NK-92 treated with Interleukin-12 subunit alpha and Interleukin-12 subunit beta, amount 100 ng/mL, for 24 hours (cell line): ENCODE data around the gene DIP2C.
"Not testable (repeated sequence)": the region's sequence is repeated elsewhere in the genome, so short reads cannot be mapped to it uniquely, and the experiment has no call there.

Source experiments
- DNase-seq: peaks from one replicate; lab custom pipeline; 2025; lab: John Stamatoyannopoulos, UW

Gene DIP2C

GRCh38 chr10:323651-324293 lies 365.7 kb downstream of the DIP2C start:
- DNase-seq: no peak

GRCh38 chr10:323046-323445 lies 366.4 kb downstream of the DIP2C start:
- DNase-seq: not testable (repeated sequence)

- DNase-seq: no peak
These were observed 368.7 kb downstream of the DIP2C start for GRCh38 chr10:320771-321170.

GRCh38 chr10:317926-318325 lies 371.5 kb downstream of the DIP2C start:
- no peak for DNase-seq

GRCh38 chr10:317271-317769 lies 372.1 kb downstream of the DIP2C start:
- no peak for DNase-seq

GRCh38 chr10:316390-316789 lies 373.1 kb downstream of the DIP2C start:
- no peak for DNase-seq

GRCh38 chr10:314871-315270 lies 374.6 kb downstream of the DIP2C start:
- DNase-seq: no peak

- no peak for DNase-seq
These were observed 375.1 kb downstream of the DIP2C start for GRCh38 chr10:314381-314780.

- DNase-seq: no peak
These were observed 377.4 kb downstream of the DIP2C start for GRCh38 chr10:311901-312665.

GRCh38 chr10:310976-311639 lies 378.4 kb downstream of the DIP2C start:
- DNase-seq: no peak

GRCh38 chr10:310371-310770 lies 379.1 kb downstream of the DIP2C start:
- DNase-seq: no peak

- DNase-seq: no peak
These were observed 380.8 kb downstream of the DIP2C start for GRCh38 chr10:308572-309085.

GRCh38 chr10:308101-308500 lies 381.4 kb downstream of the DIP2C start:
- DNase-seq: no peak

GRCh38 chr10:307659-308058 lies 381.8 kb downstream of the DIP2C start:
- DNase-seq: no peak

- no peak for DNase-seq
These were observed 382.7 kb downstream of the DIP2C start for GRCh38 chr10:306675-307185.

- DNase-seq: no peak
These were observed 383.3 kb downstream of the DIP2C start for GRCh38 chr10:306007-306674.

- no peak for DNase-seq
These were observed 384.4 kb downstream of the DIP2C start for GRCh38 chr10:305034-305433.

GRCh38 chr10:301536-301935 lies 387.9 kb downstream of the DIP2C start:
- no peak for DNase-seq

GRCh38 chr10:300580-300979 lies 388.9 kb downstream of the DIP2C start:
- not testable (repeated sequence) for DNase-seq

GRCh38 chr10:299969-300368 lies 389.5 kb downstream of the DIP2C start:
- DNase-seq: no peak

GRCh38 chr10:299512-299911 lies 390.0 kb downstream of the DIP2C start:
- no peak for DNase-seq

- DNase-seq: no peak
These were observed 391.4 kb downstream of the DIP2C start for GRCh38 chr10:298033-298432.
